H1 (cell line): ENCODE results near the gene DIDO1. TPM values are rescaled to one million over a fixed set of nuclear protein-coding genes. Genes with fewer than 3 reads are reported as not detected.

Experiments used
- BCL11A ChIP-seq, 2 experiments: IDR thresholded peaks; one replicate each; pipeline ENCODE4 v1.6.1; 2011; ENCODE audit warnings: low read depth in 2 of 2, low read length in 2 of 2, mild to moderate bottlenecking in 2 of 2
- POLR2AphosphoS5 ChIP-seq: IDR thresholded peaks from 2 replicates; pipeline ENCODE4 v1.6.1; 2011; ENCODE audit warnings: low read depth, low read length
- RFX5 ChIP-seq: IDR thresholded peaks from 2 replicates; pipeline ENCODE4 v1.6.1; 2011; ENCODE audit warnings: low read depth, low read length, improper control_type of control experiment, borderline replicate concordance
- polyA plus RNA-seq, 7 experiments: library from polyadenylated mRNA; depleted of rRNA in 3 of 7; stranded (reverse) in 5 of 7; unstranded in 2 of 7; fragments of >200 nt in 5 of 7; fragments of 200-250 nt in 2 of 7; gene quantifications; 1 replicate in 5 of 7; 2 replicates in 1 of 7; 4 replicates in 1 of 7; pipeline versions ENCODE4 v1.2.1 to v1.2.3, GENCODE V29; 2011 to 2013; ENCODE audit warnings: missing spikeins in 2 of 7, mixed read lengths in 2 of 7
- total RNA-seq: library from RNA; stranded (reverse); fragmentation: NEBNext Ultra II Directional; extraction: Animal tissue kit (Norgen Biotek cat#: 25700); gene quantifications from 2 replicates; pipeline ENCODE4 v1.2.1, GENCODE V29; 2021
- TF ChIP-seq, protein P1 (sequence below): IDR thresholded peaks from 2 replicates; pipeline ENCODE4 v1.6.1; 2011; ENCODE audit warnings: low read depth, mild to moderate bottlenecking, low read length; ENCODE audit not compliant: insufficient read depth

Gene DIDO1
- total and polyA plus RNA-seq, 2 of the 8 experiments (the other 6 are each of a cell fraction or from before 2014, with no cell fraction given), result 53.6 to 82.8 TPM

DNA sequence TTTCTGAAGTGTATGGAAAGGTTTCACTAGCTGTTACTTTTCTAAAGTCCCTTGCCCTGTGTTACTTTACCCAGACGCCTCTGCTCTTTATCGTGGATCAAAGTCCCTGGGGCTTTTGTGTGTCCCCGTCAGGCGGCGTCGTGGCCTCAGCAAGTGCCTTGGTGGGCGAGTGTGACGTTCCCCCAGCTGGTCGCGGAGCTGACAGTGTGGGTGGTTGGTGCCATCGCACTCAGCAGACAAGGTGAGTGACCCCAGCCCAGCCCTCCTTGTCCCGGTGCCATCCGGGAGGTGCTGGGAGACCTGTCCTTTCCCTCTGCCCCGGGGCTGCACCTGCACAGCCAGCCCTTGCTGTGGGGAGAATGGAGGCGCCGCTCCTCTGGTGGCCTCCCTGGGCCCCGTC, 37.4 kb downstream of the DIDO1 start (continued):
- no peak for TF ChIP-seq BCL11A (IDR thresholded peaks at IDR 0.05; ENCODE audit: low read depth in 2 of 2, low read length in 2 of 2)
- no peak for TF ChIP-seq POLR2AphosphoS5
- TF ChIP-seq, protein P1, sequence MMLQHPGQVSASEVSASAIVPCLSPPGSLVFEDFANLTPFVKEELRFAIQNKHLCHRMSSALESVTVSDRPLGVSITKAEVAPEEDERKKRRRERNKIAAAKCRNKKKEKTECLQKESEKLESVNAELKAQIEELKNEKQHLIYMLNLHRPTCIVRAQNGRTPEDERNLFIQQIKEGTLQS, result no peak
- no peak for TF ChIP-seq RFX5
